Activated T-cell treated with anti-CD3 and anti-CD28 coated beads, Interleukin-2, amount 50 U/mL, for 1 hour (primary cell): ENCODE measurements around the gene ARTN.

Experiments
- DNase-seq: peaks from one replicate; pipeline ENCODE4 v3.0.0-alpha.2; 2020

ARTN gene

GRCh38 chr1:43933386-43934100, at the start of gene ARTN:
ARTN (plus strand) TSS chr1:43933801; CDS start chr1:43935657, 1,856 bp downstream.
- DNase-seq: no peak

- no peak for DNase-seq
Observed at GRCh38 chr1:43885279-43885801, 48.3 kb upstream of the ARTN start.

DNA sequence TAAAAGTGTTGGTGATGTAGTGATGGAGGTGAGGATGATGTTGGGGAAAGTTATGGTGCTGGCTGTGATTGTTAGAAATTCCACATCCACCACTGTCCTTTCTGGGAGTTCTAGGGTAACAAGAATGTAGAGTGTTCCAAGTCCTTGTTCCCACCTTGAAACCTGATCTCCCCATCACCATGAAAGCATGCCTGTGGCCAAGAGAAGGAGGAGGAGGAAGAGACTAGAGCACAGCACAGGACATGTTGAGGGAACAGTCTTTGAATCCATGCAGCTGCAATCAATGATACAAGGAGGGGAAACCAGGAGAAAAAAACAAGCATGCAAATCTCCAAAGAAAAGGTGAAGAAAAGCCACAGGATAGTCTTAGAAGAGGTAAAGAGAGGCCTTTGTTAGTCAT, 45.9 kb upstream of the ARTN start:
- no peak for DNase-seq

DNA sequence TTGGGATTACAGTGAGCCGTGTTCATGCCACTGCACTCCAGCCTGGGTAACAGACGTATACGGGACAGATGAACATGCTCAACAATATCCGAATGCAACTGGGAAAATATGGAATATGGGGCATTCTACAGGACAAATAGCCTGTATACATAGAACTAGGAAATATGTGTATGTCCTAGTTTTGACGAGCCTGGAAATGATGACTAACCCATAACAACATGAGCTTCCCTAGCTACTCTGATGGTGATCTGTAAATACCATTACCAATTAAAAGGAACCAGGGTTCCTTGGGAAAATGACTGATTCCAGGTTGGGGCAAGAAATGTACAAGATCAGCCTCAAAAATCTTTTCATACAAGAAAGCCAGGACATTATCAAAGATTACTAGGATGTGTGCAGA, 42.8 kb upstream of the ARTN start:
- DNase-seq: no peak

DNA sequence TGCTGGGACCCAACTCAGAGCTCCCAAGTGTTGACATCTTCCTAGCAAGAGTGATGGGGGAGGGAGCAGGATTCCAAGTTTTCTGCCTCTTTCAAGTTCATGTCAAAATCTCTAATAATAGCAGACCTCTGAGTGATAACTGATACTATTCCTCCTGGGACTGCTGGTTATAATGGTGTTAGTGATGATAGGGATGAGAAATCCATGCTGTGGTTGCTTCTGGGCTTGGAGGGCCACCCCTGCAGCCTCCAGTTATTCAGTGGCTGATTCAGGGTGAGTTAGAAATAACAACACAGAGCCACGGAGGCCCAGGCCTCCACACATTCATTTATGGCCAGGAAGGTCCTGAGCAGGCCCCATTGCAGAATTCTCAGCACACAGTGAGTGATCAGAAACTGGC, 40.6 kb upstream of the ARTN start:
- no peak for DNase-seq

DNA sequence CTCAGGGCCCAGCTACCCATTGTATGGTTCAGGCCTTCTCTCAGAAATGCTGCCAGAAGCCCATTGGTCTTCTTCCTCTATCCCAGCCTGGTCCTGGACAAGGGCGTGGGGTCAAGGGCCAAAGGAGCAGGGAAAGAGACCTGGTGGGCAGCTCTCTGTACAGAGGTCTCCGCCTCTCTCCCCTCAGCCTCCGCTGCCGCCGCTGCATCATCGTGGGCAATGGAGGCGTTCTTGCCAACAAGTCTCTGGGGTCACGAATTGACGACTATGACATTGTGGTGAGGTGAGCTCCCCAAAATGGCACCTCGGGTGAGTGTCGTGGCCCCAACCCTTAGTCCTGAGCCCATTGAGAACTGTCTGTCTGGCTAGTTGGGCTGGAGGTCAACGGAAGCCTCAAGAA, 34.6 kb upstream of the ARTN start:
- DNase-seq: no peak

DNA sequence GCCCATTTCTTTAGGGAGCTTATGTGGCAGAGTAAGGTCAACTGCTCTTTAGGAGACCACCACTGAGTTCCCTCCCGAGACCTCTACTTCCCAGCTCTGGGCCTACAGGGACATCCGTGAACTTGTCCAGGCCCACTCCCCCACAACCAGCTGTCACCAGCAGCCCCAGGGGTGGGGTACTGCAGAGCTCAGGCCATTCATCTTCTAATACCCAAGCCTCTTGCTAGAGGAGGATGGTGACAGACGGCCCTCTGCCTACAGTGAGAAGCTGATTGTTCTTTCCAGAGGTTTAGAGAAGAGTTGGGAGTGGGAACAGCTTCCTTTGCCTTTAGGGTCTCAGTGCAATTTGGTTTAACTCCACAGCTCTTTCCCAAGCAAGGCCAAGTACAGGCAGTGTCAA, 33.2 kb upstream of the ARTN start:
- no peak for DNase-seq

- no peak for DNase-seq
Observed at GRCh38 chr1:43901196-43901961, 32.2 kb upstream of the ARTN start.

DNA sequence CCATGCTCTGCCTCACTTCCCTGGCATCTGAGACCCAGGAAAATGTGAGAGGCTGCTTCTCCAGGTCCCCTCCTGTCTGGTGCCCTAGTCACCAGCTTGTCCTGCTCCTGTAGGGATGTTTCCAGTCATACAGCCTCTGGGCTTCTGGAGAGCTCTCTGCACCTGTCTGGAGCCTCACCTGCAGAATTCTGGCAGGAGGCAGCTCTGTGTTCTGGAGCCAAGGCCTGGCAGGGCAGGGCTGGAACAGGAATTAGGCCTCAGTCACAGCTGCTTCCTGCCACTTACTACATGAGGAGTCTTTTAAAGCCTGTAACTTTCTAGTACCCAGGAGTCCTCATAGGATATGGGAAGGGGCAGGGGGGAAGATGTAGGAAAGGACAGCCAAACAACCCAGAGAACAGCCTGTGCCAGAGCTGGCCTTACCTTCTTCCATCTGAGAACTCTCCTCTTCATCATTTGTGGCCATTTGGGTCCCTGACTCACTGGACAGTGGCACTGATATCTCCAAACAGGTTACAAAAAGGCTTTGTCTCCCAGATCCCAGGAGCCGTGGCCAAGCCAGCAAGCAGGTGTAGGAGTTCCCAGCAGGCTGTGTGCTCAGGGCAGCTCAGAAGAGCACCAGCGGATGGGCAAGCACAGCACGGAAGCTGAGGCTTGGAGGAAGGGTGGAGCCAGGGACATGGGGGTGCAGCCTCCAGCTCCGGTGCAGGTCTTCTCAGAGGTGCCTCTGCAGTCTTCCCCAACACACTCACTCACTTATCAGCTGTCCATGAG, 31.4 kb upstream of the ARTN start:
- DNase-seq: no peak

DNA sequence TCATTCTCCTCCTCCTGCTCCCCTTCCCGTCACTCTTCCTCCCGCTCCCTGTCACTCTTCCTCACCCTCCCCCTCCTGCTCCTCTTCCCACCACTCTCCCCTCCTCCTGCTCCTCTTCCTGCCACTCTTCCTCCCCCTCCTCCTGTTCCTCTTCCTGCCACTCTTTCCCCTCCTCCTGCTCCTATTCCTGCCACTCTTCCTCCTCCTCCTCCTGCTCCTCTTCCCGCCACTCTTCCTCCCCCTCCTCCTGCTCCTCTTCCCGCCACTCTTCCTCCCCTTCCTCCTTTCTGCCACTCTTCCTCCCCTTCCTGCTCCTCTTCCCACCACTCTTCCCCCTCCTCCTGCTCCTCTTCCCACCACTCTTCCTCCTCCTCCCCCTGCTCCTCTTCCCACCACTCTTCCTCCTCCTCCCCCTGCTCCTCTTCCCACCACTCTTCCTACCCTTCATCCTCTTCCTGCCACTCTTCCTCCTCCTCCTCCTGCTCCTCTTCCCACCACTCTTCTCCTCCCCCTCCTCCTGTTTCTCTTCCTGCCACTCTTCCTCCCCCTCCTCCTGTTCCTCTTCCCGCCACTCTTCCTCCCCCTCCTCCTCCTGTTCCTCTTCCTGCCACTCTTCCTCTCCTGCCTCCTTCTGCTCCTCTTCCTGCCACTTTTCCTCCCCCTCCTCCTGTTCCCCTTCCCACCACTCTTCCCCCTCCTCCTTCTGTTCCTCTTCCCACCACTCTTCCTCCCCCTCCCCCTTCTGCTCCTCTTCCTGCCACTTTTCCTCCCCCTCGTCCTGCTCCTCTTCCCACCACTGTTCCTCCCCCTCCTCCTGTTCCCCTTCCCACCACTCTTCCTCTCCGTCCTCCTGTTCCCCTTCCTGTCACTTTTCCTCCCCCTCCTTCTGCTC, 28.7 kb upstream of the ARTN start:
- no peak for DNase-seq

GRCh38 chr1:43908226-43908625, 25.4 kb upstream of the ARTN start:
- no peak for DNase-seq

- no peak for DNase-seq
Observed at GRCh38 chr1:43908858-43909257, 24.7 kb upstream of the ARTN start.

DNA sequence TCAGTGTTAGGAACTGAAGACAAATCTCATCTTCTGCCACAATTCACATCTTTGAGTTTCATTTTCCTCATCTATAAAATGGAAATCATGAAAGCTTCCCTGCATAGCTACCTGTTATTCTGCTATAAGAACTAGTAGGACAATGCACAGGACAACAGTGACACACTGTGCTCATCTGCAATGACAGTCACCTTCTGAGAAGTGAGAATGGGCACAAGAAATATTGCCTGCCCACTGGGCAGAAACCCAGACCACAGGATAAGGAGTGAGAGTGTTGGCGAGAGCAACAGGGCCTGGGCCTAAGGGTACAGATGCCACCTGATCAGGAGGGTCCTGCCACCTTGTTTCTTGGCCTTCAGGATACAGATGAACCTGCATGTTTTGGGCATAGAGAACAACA, 23.3 kb upstream of the ARTN start:
- no peak for DNase-seq

DNA sequence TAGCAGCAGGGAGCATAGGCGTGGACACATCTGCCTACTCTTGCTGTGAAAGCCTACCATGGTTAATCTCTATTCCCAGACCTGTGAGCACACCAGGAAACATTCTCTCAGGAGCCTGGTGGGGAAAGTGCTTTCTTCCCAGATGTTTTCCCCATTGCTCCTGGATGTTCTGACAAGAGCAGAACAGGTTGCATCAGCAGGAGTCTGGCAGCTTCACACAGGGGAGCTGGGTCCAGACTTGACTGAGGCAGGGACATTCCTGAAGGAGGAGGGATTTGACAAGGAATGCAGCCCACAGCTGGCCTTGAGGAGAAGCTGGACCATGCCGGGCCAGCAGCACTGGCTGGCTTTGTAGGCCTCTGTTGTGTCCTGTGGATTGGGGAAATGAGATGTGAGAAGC, 21.0 kb upstream of the ARTN start:
- no peak for DNase-seq

- no peak for DNase-seq
Observed at GRCh38 chr1:43913051-43913501, 20.5 kb upstream of the ARTN start.

DNA sequence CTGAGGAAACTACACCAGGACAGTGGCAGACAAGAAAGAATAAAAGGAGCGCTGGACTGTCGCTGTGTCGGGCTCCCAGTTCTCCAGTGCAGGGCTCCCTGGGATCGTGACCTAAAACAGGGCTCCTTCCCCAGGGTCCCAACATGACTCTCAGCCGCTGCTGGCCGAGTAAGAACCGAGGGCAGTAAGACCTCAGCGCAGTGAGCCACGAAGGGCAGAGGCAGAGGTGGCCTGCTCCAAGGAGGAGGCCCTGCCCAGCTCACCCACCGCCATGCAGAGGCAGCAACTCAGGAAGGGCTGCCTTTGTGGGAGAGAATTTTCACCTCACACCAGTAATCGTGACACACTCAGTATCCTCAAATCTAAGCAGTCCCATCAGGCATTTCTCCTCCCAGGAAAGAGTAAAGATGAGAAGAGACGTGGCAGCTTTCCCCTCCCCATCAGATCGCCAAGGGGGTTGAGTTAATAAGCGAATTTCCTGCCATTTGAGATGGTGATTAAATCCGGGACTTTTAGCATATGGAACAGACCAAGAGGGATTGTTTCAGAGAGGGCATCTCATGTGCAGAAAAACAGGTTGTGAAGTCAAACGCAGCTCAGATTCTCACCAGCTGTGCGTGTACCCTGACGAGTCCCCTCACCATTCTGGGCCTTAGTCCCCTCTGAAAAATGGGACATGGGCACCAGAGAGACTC, 19.8 kb upstream of the ARTN start:
- DNase-seq: no peak

- DNase-seq: no peak
Observed at GRCh38 chr1:43914576-43915525, 18.8 kb upstream of the ARTN start.

DNA sequence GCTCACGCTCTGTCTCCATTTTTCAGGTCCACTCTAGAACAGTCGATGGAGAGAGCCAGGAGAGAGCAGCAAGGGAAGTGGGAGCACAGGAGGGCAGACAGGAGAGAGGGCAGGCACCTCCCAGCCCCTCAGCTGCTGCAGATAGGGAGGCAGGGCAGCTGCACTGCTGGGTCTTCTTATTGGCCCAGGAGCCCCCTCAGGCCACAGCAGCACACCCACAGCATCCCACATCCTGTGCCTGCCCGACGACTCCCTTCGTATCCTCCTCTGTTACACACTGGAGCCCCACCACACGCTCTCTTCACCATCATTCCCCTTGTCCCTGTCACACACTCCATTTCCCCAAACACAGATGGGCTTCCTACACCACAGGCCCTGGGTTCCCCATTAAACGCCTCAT, 13.7 kb upstream of the ARTN start:
- DNase-seq: no peak

- no peak for DNase-seq
Observed at GRCh38 chr1:43921022-43921421, 12.6 kb upstream of the ARTN start.

GRCh38 chr1:43924516-43924915, 9.1 kb upstream of the ARTN start:
- no peak for DNase-seq

DNA sequence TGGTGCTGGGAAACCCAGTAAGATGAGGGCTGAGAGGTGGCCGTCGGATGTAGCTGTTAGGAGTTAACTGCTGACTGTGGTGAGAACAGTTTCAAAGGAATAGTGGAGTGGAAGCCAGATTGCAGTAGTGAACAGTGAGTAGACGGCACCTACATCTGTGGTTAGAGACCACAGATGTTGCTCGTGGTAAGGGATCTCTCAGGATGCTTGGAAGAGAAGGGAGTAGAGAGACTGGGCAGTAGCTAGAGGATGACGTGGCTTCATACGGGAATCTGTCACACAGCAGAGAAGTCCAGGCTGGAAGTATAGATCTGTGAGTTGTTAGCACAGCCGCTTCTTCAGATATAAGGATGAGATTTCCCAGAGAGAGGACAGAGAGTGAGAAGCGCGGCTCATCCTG, 7.8 kb upstream of the ARTN start:
- no peak for DNase-seq
